ENCODE measurements around the gene RAD51B. TPM values are rescaled to one million over a fixed set of nuclear protein-coding genes. Genes with fewer than 3 reads are reported as not detected.
A peak's percentile ranks its signal among the peaks of the same experiment; 100 is the strongest.
"Not testable (repeated sequence)": the region's sequence is repeated elsewhere in the genome, so short reads cannot be mapped to it uniquely, and the experiment has no call there.

The RAD51B gene
- total RNA-seq, 1 donor from 2014 or later: 3.3 TPM

- DNase-seq (ENCODE audit: low spot score): no peak
- no peak for ATAC-seq
Observed at GRCh38 chr14:68693926-68694325, 874.3 kb downstream of the RAD51B start.

- ATAC-seq (no peak), DNase-seq (ENCODE audit: low spot score) (no peak)
Observed at GRCh38 chr14:68694516-68695235, 875.1 kb downstream of the RAD51B start.

- ATAC-seq: no peak
- DNase-seq (ENCODE audit: low spot score): no peak
Observed at GRCh38 chr14:68695326-68695768, 875.8 kb downstream of the RAD51B start.

GRCh38 chr14:68695856-68696255, 876.3 kb downstream of the RAD51B start:
- DNase-seq (ENCODE audit: low spot score) (no peak), ATAC-seq (no peak)

- no peak for ATAC-seq
- DNase-seq (ENCODE audit: low spot score): no peak
Observed at GRCh38 chr14:68696266-68696665, 876.7 kb downstream of the RAD51B start.

- ATAC-seq: no peak
- no peak for DNase-seq (ENCODE audit: low spot score)
Observed at GRCh38 chr14:68696721-68697495, 877.3 kb downstream of the RAD51B start.

- ATAC-seq; DNase-seq (ENCODE audit: low spot score): not testable (repeated sequence)
Observed at GRCh38 chr14:68698773-68699172, 879.2 kb downstream of the RAD51B start.

GRCh38 chr14:68701001-68701741, 881.6 kb downstream of the RAD51B start:
- ATAC-seq (no peak), DNase-seq (ENCODE audit: low spot score) (no peak)

GRCh38 chr14:68702135-68702534, 882.6 kb downstream of the RAD51B start:
- ATAC-seq (no peak), DNase-seq (ENCODE audit: low spot score) (no peak)

- ATAC-seq: no peak
- no peak for DNase-seq (ENCODE audit: low spot score)
Observed at GRCh38 chr14:68702578-68702977, 883.0 kb downstream of the RAD51B start.

- no peak for DNase-seq (ENCODE audit: low spot score)
Observed at GRCh38 chr14:68703093-68703492, 883.5 kb downstream of the RAD51B start.

GRCh38 chr14:68704736-68705720, 885.4 kb downstream of the RAD51B start:
- ATAC-seq (peak; percentile 18), DNase-seq (ENCODE audit: low spot score) (no peak)

More at GRCh38 chr14:68703093-68703492, 883.5 kb downstream of the RAD51B start:
- no peak for ATAC-seq

GRCh38 chr14:68705741-68706283, 886.2 kb downstream of the RAD51B start:
- DNase-seq (ENCODE audit: low spot score) (peak; percentile 63), ATAC-seq (peak; percentile 60)

GRCh38 chr14:68707482-68707881, 887.9 kb downstream of the RAD51B start:
- no peak for DNase-seq (ENCODE audit: low spot score)
- ATAC-seq: no peak

GRCh38 chr14:68708343-68708742, 888.8 kb downstream of the RAD51B start:
- DNase-seq (ENCODE audit: low spot score): no peak
- ATAC-seq: no peak

- DNase-seq (ENCODE audit: low spot score) (no peak), ATAC-seq (peak; percentile 41)
Observed at GRCh38 chr14:68709007-68709406, 889.4 kb downstream of the RAD51B start.

- DNase-seq (ENCODE audit: low spot score) (no peak), ATAC-seq (no peak)
Observed at GRCh38 chr14:68710776-68711175, 891.2 kb downstream of the RAD51B start.

GRCh38 chr14:68711561-68712309, 892.2 kb downstream of the RAD51B start:
- no peak for DNase-seq (ENCODE audit: low spot score)
- peak; percentile 81 for ATAC-seq

GRCh38 chr14:68712703-68713370, 893.3 kb downstream of the RAD51B start:
- ATAC-seq (no peak), DNase-seq (ENCODE audit: low spot score) (no peak)

Data from left lobe of liver (tissue), 2 donors.